ENCODE results near the gene TAPBPL. TPM values are rescaled to one million over a fixed set of nuclear protein-coding genes. Genes with fewer than 3 reads are reported as not detected.

The TAPBPL gene
- total RNA-seq, 2 donors from 2014 or later = 24.1 to 28.2 TPM

Other genes with a start within 250 kb of the TAPBPL start
- gene PLEKHG6, start 141.4 kb upstream of the TAPBPL start, total RNA-seq = not detected
- gene TNFRSF1A, start 110.0 kb upstream of the TAPBPL start, total RNA-seq = 10 to 100 TPM; 42.1 to 74.1 TPM
- gene SCNN1A, start 76.5 kb upstream of the TAPBPL start, total RNA-seq = 1 to 10 TPM in 1 of 2 donors, not detected in 1; 1.6 TPM
- under 1 TPM; 0.56 to 0.61 TPM for gene LTBR, start 67.9 kb upstream of the TAPBPL start, total RNA-seq
- gene CD27, start 7.1 kb upstream of the TAPBPL start, total RNA-seq = 10 to 100 TPM; 21.1 to 42.1 TPM
- gene VAMP1, start 18.6 kb downstream of the TAPBPL start, total RNA-seq = 10 to 100 TPM; 19.9 to 81.8 TPM
- gene MRPL51, start 41.2 kb downstream of the TAPBPL start, total RNA-seq = 100 to 1,000 TPM; 262 to 317 TPM
- gene NCAPD2, start 42.1 kb downstream of the TAPBPL start, total RNA-seq = 100 to 1,000 TPM; 167 to 176 TPM
- 1,000 to 10,000 TPM; 7,000 to 9,788 TPM for gene GAPDH, start 82.5 kb downstream of the TAPBPL start, total RNA-seq
- gene IFFO1, start 104.0 kb downstream of the TAPBPL start, total RNA-seq = 10 to 100 TPM in 1 of 2 donors, 1 to 10 TPM in 1; 8.0 to 13.0 TPM
- 100 to 1,000 TPM in 1 of 2 donors, 10 to 100 TPM in 1; 61.6 to 133 TPM for gene NOP2, start 116.2 kb downstream of the TAPBPL start, total RNA-seq
- 100 to 1,000 TPM; 267 to 285 TPM for gene CHD4, start 155.3 kb downstream of the TAPBPL start, total RNA-seq
- 1 to 10 TPM; 3.1 to 4.5 TPM for gene LPAR5, start 183.9 kb downstream of the TAPBPL start, total RNA-seq
- gene ACRBP, start 195.4 kb downstream of the TAPBPL start, total RNA-seq = 1 to 10 TPM in 1 of 2 donors, under 1 TPM in 1; 0.78 to 2.6 TPM
- gene ING4, start 211.1 kb downstream of the TAPBPL start, total RNA-seq = 10 to 100 TPM; 13.4 to 25.6 TPM
- gene ZNF384, start 237.3 kb downstream of the TAPBPL start, total RNA-seq = 10 to 100 TPM; 80.6 to 88.7 TPM
- 1 to 10 TPM in 1 of 2 donors, under 1 TPM in 1; 0.41 to 1.4 TPM for gene PIANP, start 248.8 kb downstream of the TAPBPL start, total RNA-seq